ENCODE measurements around the gene BCL10. TPM values are rescaled to one million over a fixed set of nuclear protein-coding genes. Genes with fewer than 3 reads are reported as not detected.

Gene BCL10
- polyA plus RNA-seq, 1 donor (not counting 4 experiments of a cell fraction or from before 2014, with no cell fraction given), result 22.4 TPM

DNA sequence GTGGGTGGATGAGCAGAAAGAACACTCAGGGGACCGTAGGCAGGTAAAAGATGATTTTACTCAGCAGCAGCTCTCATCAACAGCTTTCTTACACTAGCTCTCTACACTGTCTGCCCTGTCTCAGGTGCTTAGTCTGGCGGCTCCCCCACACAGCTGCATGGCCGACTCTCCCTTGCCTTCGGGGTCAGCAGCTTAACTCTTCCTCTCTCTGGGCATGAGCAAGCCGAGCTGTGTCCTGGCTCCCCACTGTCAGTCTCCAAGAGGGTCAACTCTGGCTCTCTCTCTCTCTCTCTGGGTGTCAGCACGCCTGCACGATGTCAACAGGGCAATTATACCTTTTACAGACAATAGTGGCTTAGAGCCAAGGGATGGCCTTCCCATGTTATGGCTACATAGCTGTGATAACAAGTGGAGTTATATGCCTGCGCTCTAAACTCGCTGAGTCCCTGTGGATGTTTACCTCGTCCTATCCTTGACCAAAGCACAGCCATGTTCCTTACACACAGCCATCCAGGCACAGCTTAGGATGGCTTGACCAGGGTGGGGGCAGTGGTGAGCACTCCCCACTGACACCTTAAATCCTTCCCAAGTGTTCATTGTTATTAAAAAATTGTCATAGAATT, 3.1 kb upstream of the BCL10 start:
- no peak for FAIRE-seq
- peak overlapping the region; percentile 55 for H2AFZ ChIP-seq (ENCODE audit: control insufficient read depth, low read length)

DNA sequence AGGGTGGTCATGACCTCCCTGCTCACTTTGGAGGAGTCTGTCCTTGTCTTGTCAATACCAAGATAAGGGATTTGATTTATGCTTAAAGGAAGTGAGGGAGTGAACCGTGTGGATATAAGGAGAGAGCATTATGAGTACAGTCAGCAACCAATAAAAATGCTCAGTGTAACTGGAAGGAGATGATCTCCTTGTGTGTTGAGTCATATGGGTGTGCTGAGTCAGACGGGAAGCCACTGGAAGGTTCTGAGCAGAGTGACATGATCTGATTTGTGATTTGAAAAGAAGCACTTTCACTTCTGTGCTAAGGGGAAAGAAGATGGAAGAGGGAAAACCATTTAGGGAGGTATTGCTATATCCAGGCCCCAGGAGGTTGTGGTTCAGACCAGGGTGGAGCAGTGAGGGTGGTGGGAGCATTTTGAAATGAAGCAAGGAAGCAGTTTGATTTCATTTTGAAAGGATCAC, 2.5 kb upstream of the BCL10 start:
- H3K4me3 ChIP-seq (ENCODE audit: control insufficient read depth in 2 of 3, extremely low read depth in 1 of 3, insufficient read depth in 2 of 3, low read depth in 1 of 3, low read length in 3 of 3), result peak overlapping the region in 2 of 3 experiments; percentile 3 to 58
- H2AFZ ChIP-seq (ENCODE audit: control insufficient read depth, low read length), result peak overlapping the region; percentile 55
- H3K36me3 ChIP-seq (ENCODE audit: control insufficient read depth in 2 of 2, extremely low read depth in 1 of 2, insufficient read depth in 2 of 2, low read length in 2 of 2), result peaks cover 0 to 1% of the 10 kb centered on the region in 2 experiments
- H3K4me2 ChIP-seq (ENCODE audit: control insufficient read depth, extremely low read depth, insufficient read depth, low read depth, low read length), result peak overlapping the region; percentile 86
- peak overlapping the region; percentile 81 for H3K27ac ChIP-seq (ENCODE audit: control insufficient read depth, insufficient read depth, low read length)
- FAIRE-seq (peak; percentile 95), DNase-seq (ENCODE audit: low read depth, low spot score) (peak; percentile 53)
- dilution Hi-C loops (cut with MboI; ENCODE audit: extremely low pct_ligation_motif_present, low sequenced_read_pairs), result no loop called here
- H3K9me3 ChIP-seq (ENCODE audit: control insufficient read depth, low read depth, low read length), result no peaks in the 10 kb centered on the region
- no peaks in the 10 kb centered on the region for H4K20me1 ChIP-seq (ENCODE audit: control insufficient read depth, extremely low read depth, insufficient read depth, low read length)
- peaks cover 51% of the 10 kb centered on the region for H3K4me1 ChIP-seq (ENCODE audit: control insufficient read depth, extremely low read depth, insufficient read depth, low read length)
- peaks cover 25% of the 10 kb centered on the region for H3K79me2 ChIP-seq (ENCODE audit: control insufficient read depth, insufficient read depth, low read length)
- peak overlapping the region; percentile 53 for H3K9ac ChIP-seq (ENCODE audit: control insufficient read depth, extremely low read depth, insufficient read depth, low read length)
- no peak for TF ChIP-seq EZH2 (IDR thresholded peaks at IDR 0.05; ENCODE audit: low read length)
- TF ChIP-seq, protein P1, sequence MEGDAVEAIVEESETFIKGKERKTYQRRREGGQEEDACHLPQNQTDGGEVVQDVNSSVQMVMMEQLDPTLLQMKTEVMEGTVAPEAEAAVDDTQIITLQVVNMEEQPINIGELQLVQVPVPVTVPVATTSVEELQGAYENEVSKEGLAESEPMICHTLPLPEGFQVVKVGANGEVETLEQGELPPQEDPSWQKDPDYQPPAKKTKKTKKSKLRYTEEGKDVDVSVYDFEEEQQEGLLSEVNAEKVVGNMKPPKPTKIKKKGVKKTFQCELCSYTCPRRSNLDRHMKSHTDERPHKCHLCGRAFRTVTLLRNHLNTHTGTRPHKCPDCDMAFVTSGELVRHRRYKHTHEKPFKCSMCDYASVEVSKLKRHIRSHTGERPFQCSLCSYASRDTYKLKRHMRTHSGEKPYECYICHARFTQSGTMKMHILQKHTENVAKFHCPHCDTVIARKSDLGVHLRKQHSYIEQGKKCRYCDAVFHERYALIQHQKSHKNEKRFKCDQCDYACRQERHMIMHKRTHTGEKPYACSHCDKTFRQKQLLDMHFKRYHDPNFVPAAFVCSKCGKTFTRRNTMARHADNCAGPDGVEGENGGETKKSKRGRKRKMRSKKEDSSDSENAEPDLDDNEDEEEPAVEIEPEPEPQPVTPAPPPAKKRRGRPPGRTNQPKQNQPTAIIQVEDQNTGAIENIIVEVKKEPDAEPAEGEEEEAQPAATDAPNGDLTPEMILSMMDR (optimal IDR thresholded peaks at IDR 0.05 in 1 of 3, IDR thresholded peaks at IDR 0.05 in 1 of 3, conservative IDR thresholded peaks at IDR 0.05 in 1 of 3; ENCODE audit: extremely low read depth in 1 of 3, insufficient read depth in 2 of 3, low read length in 3 of 3), result no peak
- H3K27me3 ChIP-seq (ENCODE audit: control insufficient read depth, extremely low read depth, insufficient read depth, low read length), result no peaks in the 10 kb centered on the region
- H3K9me1 ChIP-seq (ENCODE audit: control insufficient read depth, extremely low read depth, insufficient read depth, low read length), result peaks cover under 1% of the 10 kb centered on the region

More for the DNA sequence above, 3.1 kb upstream of the BCL10 start:
- H3K9me1 ChIP-seq (ENCODE audit: control insufficient read depth, extremely low read depth, insufficient read depth, low read length), result no peaks in the 10 kb centered on the region
- peak overlapping the region; percentile 86 for H3K4me2 ChIP-seq (ENCODE audit: control insufficient read depth, extremely low read depth, insufficient read depth, low read depth, low read length)
- TF ChIP-seq, protein P1 (optimal IDR thresholded peaks at IDR 0.05 in 1 of 3, IDR thresholded peaks at IDR 0.05 in 1 of 3, conservative IDR thresholded peaks at IDR 0.05 in 1 of 3; ENCODE audit: extremely low read depth in 1 of 3, insufficient read depth in 2 of 3, low read length in 3 of 3), result no peak
- H3K9ac ChIP-seq (ENCODE audit: control insufficient read depth, extremely low read depth, insufficient read depth, low read length), result peak overlapping the region; percentile 53
- peaks cover 18% of the 10 kb centered on the region for H3K79me2 ChIP-seq (ENCODE audit: control insufficient read depth, insufficient read depth, low read length)
- no peaks in the 10 kb centered on the region for H4K20me1 ChIP-seq (ENCODE audit: control insufficient read depth, extremely low read depth, insufficient read depth, low read length)
- no peaks in the 10 kb centered on the region for H3K36me3 ChIP-seq (ENCODE audit: control insufficient read depth in 2 of 2, extremely low read depth in 1 of 2, insufficient read depth in 2 of 2, low read length in 2 of 2)
- no peaks in the 10 kb centered on the region for H3K27me3 ChIP-seq (ENCODE audit: control insufficient read depth, extremely low read depth, insufficient read depth, low read length)
- DNase-seq (ENCODE audit: low read depth, low spot score), result no peak
- dilution Hi-C loops (cut with MboI; ENCODE audit: extremely low pct_ligation_motif_present, low sequenced_read_pairs), result no loop called here
- H3K4me3 ChIP-seq (ENCODE audit: control insufficient read depth in 2 of 3, extremely low read depth in 1 of 3, insufficient read depth in 2 of 3, low read depth in 1 of 3, low read length in 3 of 3), result no peak overlapping the region
- peaks cover 47% of the 10 kb centered on the region for H3K4me1 ChIP-seq (ENCODE audit: control insufficient read depth, extremely low read depth, insufficient read depth, low read length)
- no peaks in the 10 kb centered on the region for H3K9me3 ChIP-seq (ENCODE audit: control insufficient read depth, low read depth, low read length)
- peak overlapping the region; percentile 81 for H3K27ac ChIP-seq (ENCODE audit: control insufficient read depth, insufficient read depth, low read length)

Measured in keratinocyte (primary cell).